Stimulated activated CD4-positive, alpha-beta T cell treated with anti-CD3 and anti-CD28 coated beads, Interleukin-2, amount 100 ng/mL, for 24 hours (primary cell): ENCODE results near the gene STX2.
"Not testable (repeated sequence)": the region's sequence is repeated elsewhere in the genome, so short reads cannot be mapped to it uniquely, and the experiment has no call there.

Experiments
- DNase-seq, 2 donors: peaks; one replicate each; pipeline ENCODE4 v3.0.0-alpha.2; 2020

Gene STX2

GRCh38 chr12:130868412-130868811 is 29.4 kb upstream of the STX2 start:
- DNase-seq: no peak

GRCh38 chr12:130863298-130863697 is 24.2 kb upstream of the STX2 start:
- DNase-seq: no peak

- not testable (repeated sequence) for DNase-seq
Observed at GRCh38 chr12:130862771-130863170, 23.7 kb upstream of the STX2 start.

DNA sequence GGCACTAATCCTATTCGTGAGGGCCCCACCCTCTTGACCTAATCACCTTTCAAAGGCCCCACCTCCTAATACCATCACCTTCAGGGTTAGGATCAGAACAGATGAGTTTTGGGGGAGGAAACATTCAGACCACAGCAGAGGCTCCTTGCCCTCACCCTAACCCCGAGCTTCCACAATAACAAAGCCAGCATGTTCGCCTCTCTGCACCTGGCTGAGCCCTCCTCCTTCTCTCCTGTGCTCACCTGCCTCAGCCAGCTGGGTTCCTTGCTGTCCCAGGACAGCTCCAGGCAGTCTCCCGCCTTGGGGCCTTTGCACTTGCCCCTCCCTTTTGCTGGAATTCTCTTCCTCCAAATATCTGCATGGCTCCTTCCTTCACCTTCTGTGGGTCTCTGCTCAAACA is 23.1 kb upstream of the STX2 start:
- DNase-seq: no peak

DNA sequence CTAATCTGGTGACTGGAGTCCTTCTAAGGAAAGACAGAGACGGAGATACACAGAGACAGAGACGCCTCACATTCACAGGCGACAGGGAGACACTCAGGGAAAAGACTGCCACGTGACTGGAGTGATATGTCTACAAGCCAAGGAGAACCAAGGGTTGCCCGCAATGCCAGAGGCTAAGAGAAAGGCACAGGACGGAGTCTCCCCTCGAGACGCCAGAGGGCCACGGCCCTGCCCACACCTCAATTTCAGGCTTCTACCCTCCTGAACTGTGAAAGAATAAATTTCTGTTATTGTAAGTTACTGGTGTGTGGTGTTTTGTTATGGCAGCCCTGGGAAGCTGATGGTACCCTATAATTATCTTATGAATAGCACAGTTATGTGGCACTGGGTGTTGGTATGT is 21.3 kb upstream of the STX2 start:
- no peak for DNase-seq

DNA sequence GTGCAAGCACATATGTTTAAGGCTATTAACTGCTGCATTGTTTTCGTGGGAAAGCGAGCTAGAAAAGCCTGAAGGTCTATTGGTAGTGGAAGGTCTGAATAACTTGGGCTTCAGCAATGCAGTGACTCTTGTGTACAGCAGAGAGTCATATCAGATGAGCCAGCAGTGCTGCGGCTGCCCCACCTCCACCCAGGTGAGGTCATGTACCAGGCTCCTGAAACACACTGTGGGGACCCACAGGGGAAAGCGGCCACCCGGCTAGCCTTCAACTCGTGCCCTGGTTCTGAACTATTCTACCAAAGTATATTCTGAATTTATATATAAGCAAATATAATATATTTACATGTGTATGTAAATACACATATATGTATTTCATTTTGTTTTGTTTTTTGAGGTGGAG is 20.1 kb upstream of the STX2 start:
- no peak for DNase-seq

DNA sequence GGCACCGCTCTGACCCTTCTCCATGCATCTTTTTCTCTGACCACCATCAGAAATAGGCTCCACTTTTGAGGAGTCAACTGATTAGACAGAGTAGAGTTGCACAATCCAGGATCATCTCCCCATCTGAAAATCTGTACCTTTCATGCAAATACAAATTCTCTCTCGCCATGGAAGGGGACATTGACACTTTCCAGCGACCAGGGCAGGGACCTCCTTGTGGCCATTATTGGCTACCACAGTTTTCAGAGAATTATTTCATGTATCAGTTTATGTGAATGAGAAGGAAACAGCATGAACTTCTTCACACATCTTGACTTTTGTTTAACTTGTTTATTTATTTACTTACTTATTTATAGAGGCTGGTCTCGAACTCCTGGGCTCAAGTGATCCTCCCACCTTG is 19.0 kb upstream of the STX2 start:
- DNase-seq: no peak

DNA sequence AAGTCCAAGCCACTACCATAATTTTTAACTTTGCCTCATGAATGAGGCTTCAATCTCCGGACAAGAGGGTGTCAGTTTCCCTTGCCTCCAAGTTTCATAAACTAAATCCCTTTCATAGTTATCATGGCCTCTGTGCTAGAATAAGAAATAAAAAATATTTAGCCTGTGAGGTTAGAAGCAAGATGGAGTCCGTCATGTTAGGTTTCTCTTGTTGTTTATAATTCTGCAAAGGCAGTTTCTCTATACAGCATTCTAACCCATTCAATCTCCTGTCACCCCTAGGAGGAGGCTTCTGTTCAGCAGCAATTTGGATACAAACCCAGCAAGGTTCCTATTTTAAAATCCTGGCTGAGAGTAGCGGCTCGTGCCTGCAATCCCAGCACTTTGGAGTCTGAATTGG is 17.0 kb upstream of the STX2 start:
- DNase-seq: no peak

- DNase-seq: no peak
Observed at GRCh38 chr12:130850418-130851021, 11.5 kb upstream of the STX2 start.

- no peak for DNase-seq
Observed at GRCh38 chr12:130849561-130850417, 10.7 kb upstream of the STX2 start.

GRCh38 chr12:130848785-130849305 is 9.8 kb upstream of the STX2 start:
- not testable (repeated sequence) for DNase-seq

GRCh38 chr12:130848105-130848504 is 9.1 kb upstream of the STX2 start:
- not testable (repeated sequence) for DNase-seq

GRCh38 chr12:130847112-130847511 is 8.1 kb upstream of the STX2 start:
- DNase-seq: no peak

DNA sequence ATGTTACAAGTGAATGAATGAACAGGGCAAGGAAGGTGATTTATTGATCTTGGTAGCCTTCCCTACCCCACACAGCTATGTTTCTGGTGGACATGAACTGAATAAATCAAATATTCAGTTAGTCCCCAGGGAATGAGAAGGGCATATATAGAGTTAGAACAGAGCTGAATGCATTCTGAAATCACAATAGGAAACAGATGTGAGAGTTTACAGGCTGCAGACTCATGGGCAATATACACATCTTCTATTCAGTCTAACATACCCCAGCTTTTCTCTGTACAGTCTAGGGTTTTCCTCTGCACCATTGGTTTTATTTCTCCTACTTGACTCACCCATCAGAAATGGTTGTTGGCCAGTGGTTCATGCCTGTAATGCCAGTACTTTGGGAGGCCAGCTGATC is 7.3 kb upstream of the STX2 start:
- no peak for DNase-seq

GRCh38 chr12:130839770-130840404 is 837 bp upstream of the STX2 start:
- no peak for DNase-seq

GRCh38 chr12:130838284-130838950 is 633 bp downstream of the STX2 start:
- DNase-seq: peak in 1 of 2 donors; percentile 31

DNA sequence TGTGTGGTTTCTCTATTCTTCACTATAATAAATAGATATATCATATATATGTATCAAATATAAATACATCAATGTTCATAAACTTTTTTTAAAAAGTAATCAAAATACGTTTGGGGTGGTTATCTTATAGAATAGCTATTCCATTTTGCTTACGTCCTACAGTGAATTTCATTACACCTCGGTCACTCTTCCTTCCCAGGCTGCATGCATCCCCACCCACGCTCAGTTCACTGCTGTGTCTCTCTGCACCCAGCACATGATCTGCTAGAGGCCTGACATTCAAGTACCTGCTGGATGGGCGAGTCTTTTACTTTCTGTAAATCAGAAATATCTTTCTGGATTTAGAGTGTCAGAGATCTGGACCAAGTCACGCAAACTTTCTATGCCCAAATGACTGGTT is 3.6 kb downstream of the STX2 start:
- no peak for DNase-seq

DNA sequence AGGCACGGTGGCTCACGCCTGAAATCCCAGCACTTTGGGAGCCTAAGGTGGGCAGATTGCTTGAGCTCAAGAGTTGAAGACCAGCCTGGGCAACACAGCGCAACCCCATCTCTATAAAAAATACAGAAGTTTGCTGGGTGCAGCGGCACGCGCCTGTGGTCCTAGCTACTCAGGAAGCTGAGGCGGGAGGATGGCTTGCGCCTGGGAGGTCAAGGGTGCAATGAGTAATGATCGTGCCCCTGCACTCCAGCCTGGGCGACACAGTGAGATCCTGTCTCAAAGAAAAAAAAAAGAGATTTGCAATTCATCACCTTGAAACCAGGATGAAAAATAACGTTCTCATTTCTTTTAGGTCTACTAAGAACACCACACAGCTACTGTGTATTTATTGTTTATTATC is 4.0 kb downstream of the STX2 start:
- DNase-seq: no peak

DNA sequence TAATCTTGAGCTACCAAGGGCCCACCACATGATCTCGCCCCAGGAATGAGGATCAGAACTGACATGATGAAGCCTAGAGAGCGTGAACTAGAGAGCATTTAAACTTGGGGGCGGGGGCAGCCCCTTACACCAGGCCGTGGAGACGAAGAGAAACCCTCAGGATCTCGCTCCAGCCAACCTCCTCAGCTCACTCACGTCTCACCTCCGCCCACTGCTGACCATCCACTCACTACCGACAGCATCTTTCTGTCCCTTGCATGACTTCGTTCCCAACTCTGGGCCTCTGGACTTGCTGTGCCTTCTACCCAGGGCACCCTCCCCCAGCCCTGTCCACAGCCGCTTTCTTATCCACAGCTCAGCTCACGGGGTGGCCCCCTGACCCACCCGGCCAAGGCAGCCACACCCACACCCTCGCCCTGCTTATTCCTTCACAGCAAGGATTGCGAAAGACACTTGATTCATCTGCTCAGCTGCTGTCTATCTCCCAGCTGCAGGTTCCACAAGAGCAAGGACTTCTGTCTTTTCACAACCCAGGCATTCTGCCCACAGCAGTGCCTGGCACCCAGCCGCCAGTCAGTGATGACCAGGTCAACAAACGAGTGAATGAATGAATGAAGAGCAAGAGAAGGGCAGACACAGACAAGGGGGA is 6.4 kb downstream of the STX2 start:
- peak in 1 of 2 donors; percentile 14 for DNase-seq

GRCh38 chr12:130831876-130832405 is 7.1 kb downstream of the STX2 start:
- peak in 1 of 2 donors; percentile 9 for DNase-seq

DNA sequence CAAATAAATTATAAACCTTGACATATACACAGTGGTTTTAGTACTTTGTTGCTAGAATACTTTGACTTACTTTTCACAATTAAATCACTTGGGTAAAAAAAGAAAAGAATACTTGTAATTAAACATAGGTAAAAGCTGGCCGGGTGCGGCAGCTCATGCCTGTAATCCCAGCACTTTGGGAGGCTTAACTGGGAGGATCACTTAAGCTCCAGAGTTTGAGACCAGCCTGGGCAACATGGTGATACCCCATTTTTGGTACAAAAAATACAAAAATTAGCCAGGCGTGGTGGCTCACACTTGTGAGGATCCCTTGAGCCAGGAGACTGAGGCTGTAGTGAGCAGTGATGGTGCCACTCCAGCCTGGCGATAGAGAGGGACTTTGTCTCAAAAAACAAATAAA is 7.8 kb downstream of the STX2 start:
- DNase-seq: peak in 1 of 2 donors; percentile 6

DNA sequence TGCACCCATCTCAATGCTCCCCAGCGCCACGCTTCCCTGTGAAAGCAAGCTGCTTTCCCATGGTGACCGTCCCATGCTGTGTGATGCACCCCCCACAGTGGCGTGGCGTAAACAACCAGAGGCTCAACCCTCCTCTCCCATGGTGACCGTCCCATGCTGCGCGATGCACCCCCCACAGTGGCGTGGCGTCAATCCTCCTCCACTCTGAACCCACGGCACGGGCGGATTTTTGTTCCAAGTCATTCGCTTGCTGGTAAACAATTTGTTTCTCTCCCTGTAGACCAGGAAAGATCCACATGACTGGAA is 8.9 kb downstream of the STX2 start:
- DNase-seq: no peak
